NCI-H2227 (cell line): ENCODE data around the gene ARHGAP12.

Experiments
- DNase-seq: peaks from one replicate; lab custom pipeline; 2025; ENCODE audit not compliant: unreplicated experiment; lab: John Stamatoyannopoulos, UW

ARHGAP12 gene

GRCh38 chr10:31883397-31883796, 45.2 kb downstream of the ARHGAP12 start:
- DNase-seq: no peak

- DNase-seq: no peak
Observed at GRCh38 chr10:31878486-31878885, 50.1 kb downstream of the ARHGAP12 start.

GRCh38 chr10:31876652-31877352, 51.8 kb downstream of the ARHGAP12 start:
- no peak for DNase-seq

- DNase-seq: no peak
Observed at GRCh38 chr10:31875608-31876007, 53.0 kb downstream of the ARHGAP12 start.

- DNase-seq: no peak
Observed at GRCh38 chr10:31873724-31874123, 54.9 kb downstream of the ARHGAP12 start.

- DNase-seq: no peak
Observed at GRCh38 chr10:31871266-31872065, 57.2 kb downstream of the ARHGAP12 start.

- DNase-seq: no peak
Observed at GRCh38 chr10:31867646-31868045, 61.0 kb downstream of the ARHGAP12 start.

- no peak for DNase-seq
Observed at GRCh38 chr10:31866118-31866670, 62.4 kb downstream of the ARHGAP12 start.

- no peak for DNase-seq
Observed at GRCh38 chr10:31864834-31865518, 63.7 kb downstream of the ARHGAP12 start.

- no peak for DNase-seq
Observed at GRCh38 chr10:31855033-31855432, 73.6 kb downstream of the ARHGAP12 start.

GRCh38 chr10:31853629-31854028, 75.0 kb downstream of the ARHGAP12 start:
- DNase-seq: no peak

GRCh38 chr10:31851216-31851615, 77.4 kb downstream of the ARHGAP12 start:
- no peak for DNase-seq

GRCh38 chr10:31847515-31847914, 81.1 kb downstream of the ARHGAP12 start:
- DNase-seq: no peak

- no peak for DNase-seq
Observed at GRCh38 chr10:31838709-31839108, 89.9 kb downstream of the ARHGAP12 start.

GRCh38 chr10:31838065-31838464, 90.6 kb downstream of the ARHGAP12 start:
- DNase-seq: no peak

GRCh38 chr10:31836569-31837406, 91.8 kb downstream of the ARHGAP12 start:
- peak; percentile 33 for DNase-seq

- no peak for DNase-seq
Observed at GRCh38 chr10:31833753-31834152, 94.9 kb downstream of the ARHGAP12 start.

- DNase-seq: no peak
Observed at GRCh38 chr10:31832261-31832660, 96.4 kb downstream of the ARHGAP12 start.

GRCh38 chr10:31830887-31831286, 97.7 kb downstream of the ARHGAP12 start:
- DNase-seq: no peak

- no peak for DNase-seq
Observed at GRCh38 chr10:31829776-31830175, 98.9 kb downstream of the ARHGAP12 start.

- no peak for DNase-seq
Observed at GRCh38 chr10:31823358-31823757, 105.3 kb downstream of the ARHGAP12 start.
